HL-60 (cell line): Measurements from ENCODE around the gene CSTF2.

Source experiments
- POLR2AphosphoS5 ChIP-seq: IDR thresholded peaks from 2 replicates; pipeline ENCODE4 v1.6.1; 2012; ENCODE audit warnings: low read depth
- REST ChIP-seq: IDR thresholded peaks from 2 replicates; pipeline ENCODE4 v1.6.1; 2012; ENCODE audit warnings: low read depth; ENCODE audit not compliant: insufficient replicate concordance

GRCh38 chrX:100880368-100880767 is 60.2 kb downstream of the CSTF2 start:
- TF ChIP-seq POLR2AphosphoS5 = no peak
- TF ChIP-seq REST = no peak
